Peyer's patch (tissue), 4 donors: ENCODE results near the gene ULK1.

Source experiments
- POLR2A ChIP-seq, 2 donors: fragments of 450-650 bp; IDR thresholded peaks; one replicate each; pipeline ENCODE4 v1.5.1; 2017; ENCODE audit warnings: antibody characterized with exemption in 2 of 2, mild to moderate bottlenecking in 2 of 2, moderate library complexity in 2 of 2
- TF ChIP-seq, protein P1 (sequence below), 6 experiments: fragments of 450-650 bp in 4 of 6; fragments of 200-600 bp in 2 of 6; sonication (generic) in 1 of 6; IDR thresholded peaks; one replicate each; pipeline ENCODE4 v1.5.1; 2017 to 2019; ENCODE audit warnings: antibody characterized with exemption in 6 of 6, mild to moderate bottlenecking in 3 of 6, moderate library complexity in 1 of 6

DNA sequence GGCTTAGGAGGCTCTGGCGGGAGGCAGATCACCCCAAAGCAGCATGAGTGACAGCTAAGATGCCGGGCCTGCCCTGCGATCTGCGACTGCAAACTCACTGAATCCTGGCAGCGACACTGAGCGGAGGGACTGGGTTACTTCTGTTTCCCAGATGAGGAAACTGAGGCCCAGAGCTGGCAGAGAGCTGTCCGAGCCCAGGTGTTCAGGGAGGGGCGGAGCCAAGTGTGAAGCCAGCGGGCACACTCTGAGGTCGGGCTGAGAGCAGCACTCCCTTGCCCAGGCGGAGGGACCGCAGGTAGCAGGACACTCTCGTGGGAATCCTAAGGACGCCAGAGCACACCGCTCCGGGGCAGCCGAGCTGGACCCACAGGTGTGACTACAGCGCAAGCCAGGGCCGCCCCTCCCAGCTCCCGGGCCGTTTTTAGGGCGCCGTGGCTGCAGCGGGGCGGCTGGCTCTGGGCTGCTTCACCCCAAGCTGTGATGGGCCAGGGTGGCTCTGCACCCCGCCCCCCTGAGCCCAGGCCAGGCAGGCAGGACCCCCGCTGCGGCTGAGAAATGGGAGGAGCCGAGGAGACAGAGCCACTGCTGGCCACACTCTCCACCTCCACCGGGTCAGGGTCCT is 38.8 kb upstream of the ULK1 start:
- TF ChIP-seq, protein P1, sequence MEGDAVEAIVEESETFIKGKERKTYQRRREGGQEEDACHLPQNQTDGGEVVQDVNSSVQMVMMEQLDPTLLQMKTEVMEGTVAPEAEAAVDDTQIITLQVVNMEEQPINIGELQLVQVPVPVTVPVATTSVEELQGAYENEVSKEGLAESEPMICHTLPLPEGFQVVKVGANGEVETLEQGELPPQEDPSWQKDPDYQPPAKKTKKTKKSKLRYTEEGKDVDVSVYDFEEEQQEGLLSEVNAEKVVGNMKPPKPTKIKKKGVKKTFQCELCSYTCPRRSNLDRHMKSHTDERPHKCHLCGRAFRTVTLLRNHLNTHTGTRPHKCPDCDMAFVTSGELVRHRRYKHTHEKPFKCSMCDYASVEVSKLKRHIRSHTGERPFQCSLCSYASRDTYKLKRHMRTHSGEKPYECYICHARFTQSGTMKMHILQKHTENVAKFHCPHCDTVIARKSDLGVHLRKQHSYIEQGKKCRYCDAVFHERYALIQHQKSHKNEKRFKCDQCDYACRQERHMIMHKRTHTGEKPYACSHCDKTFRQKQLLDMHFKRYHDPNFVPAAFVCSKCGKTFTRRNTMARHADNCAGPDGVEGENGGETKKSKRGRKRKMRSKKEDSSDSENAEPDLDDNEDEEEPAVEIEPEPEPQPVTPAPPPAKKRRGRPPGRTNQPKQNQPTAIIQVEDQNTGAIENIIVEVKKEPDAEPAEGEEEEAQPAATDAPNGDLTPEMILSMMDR (IDR thresholded peaks at IDR 0.05) = no peak
- TF ChIP-seq POLR2A (IDR thresholded peaks at IDR 0.05) = no peak
